ENCODE results near the gene GCNT3.
A peak's percentile ranks its signal among the peaks of the same experiment; 100 is the strongest.

The GCNT3 gene

DNA sequence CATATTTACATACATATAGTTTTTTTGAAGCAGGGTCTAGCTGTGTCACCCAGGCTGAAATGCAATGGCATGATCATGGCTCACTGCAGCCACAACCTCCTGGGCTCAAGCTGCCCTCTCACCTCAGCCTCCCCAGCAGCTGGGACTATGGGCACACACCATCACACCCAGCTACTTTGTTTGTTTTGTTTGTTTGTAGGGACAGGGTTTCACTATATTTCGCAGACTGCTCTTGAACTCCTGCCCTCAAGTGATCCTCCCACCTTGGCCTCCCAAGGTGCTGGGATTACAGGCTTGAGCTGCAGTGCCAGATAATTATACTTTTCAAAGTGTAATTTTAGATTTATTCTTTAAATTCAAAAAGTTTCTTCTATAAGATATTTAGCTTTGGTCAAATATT is 35.5 kb downstream of the GCNT3 start:
- H3K4me3 Mint-ChIP-seq = no peak overlapping the region
- no peaks in the 10 kb centered on the region for H3K9me3 Mint-ChIP-seq
- TF ChIP-seq CTCF (IDR thresholded peaks at IDR 0.05; ENCODE audit: unreplicated experiment in 3 of 3) = no peak
- H3K27me3 Mint-ChIP-seq (ENCODE audit: low read depth) = no peaks in the 10 kb centered on the region
- peaks cover 38% of the 10 kb centered on the region for H3K36me3 Mint-ChIP-seq (ENCODE audit: low read depth)
- H3K27ac Mint-ChIP-seq = no peak overlapping the region
- no peaks in the 10 kb centered on the region for H3K4me1 Mint-ChIP-seq

GRCh38 chr15:59649603-59650002 is 38.0 kb downstream of the GCNT3 start:
- no peaks in the 10 kb centered on the region for H3K4me1 Mint-ChIP-seq
- H3K27ac Mint-ChIP-seq = no peak overlapping the region
- TF ChIP-seq CTCF (IDR thresholded peaks at IDR 0.05; ENCODE audit: unreplicated experiment in 3 of 3) = no peak
- H3K27me3 Mint-ChIP-seq (ENCODE audit: low read depth) = no peaks in the 10 kb centered on the region
- H3K36me3 Mint-ChIP-seq (ENCODE audit: low read depth) = peaks cover 32% of the 10 kb centered on the region
- no peak overlapping the region for H3K4me3 Mint-ChIP-seq
- peaks cover 6% of the 10 kb centered on the region for H3K9me3 Mint-ChIP-seq

DNA sequence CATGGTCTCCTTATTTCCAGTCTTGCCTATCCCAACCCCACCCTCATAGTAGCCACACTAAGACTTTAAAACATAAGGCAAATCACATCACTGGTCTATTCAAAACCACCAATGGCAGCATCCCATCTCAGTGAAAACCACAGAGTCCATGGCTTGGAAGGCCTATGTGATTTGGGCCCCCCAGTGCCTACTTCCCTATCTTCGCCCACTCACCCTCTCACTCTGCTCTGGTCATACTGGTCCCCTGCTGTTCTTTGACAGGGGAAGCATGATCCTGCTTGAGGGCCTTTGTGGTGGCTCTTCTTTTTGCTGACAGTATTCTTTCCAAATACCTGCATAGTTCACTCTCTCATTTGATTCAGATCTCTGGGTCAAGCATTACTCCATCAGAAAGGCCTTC is 42.5 kb downstream of the GCNT3 start:
- Mint-ChIP-seq H3K4me1 (no peaks in the 10 kb centered on the region), H3K27ac (no peak overlapping the region), H3K27me3 (ENCODE audit: low read depth) (no peaks in the 10 kb centered on the region), H3K4me3 (no peak overlapping the region), H3K36me3 (ENCODE audit: low read depth) (peaks cover 19% of the 10 kb centered on the region), H3K9me3 (peaks cover 6% of the 10 kb centered on the region)
- no peak for TF ChIP-seq CTCF (IDR thresholded peaks at IDR 0.05; ENCODE audit: unreplicated experiment in 3 of 3)

GRCh38 chr15:59656897-59657634 is 45.5 kb downstream of the GCNT3 start, which contains the start of gene GTF2A2:
TSS of gene GTF2A2 (minus strand) at chr15:59657515. CDS start at chr15:59652277, 5,238 bp downstream.
- Mint-ChIP-seq H3K36me3 (ENCODE audit: low read depth) (peaks cover 13% of the 10 kb centered on the region), H3K27ac (peak within 1 kb of the TSS; percentile 40 to 87 (median 83)), H3K27me3 (ENCODE audit: low read depth) (no peaks in the 10 kb centered on the region), H3K9me3 (peaks cover 6% of the 10 kb centered on the region), H3K4me3 (peak within 1 kb of the TSS in 1 of 3 experiments; percentile 7), H3K4me1 (peaks cover under 1% of the 10 kb centered on the region)
- no peak for TF ChIP-seq CTCF (IDR thresholded peaks at IDR 0.05; ENCODE audit: unreplicated experiment in 3 of 3)

DNA sequence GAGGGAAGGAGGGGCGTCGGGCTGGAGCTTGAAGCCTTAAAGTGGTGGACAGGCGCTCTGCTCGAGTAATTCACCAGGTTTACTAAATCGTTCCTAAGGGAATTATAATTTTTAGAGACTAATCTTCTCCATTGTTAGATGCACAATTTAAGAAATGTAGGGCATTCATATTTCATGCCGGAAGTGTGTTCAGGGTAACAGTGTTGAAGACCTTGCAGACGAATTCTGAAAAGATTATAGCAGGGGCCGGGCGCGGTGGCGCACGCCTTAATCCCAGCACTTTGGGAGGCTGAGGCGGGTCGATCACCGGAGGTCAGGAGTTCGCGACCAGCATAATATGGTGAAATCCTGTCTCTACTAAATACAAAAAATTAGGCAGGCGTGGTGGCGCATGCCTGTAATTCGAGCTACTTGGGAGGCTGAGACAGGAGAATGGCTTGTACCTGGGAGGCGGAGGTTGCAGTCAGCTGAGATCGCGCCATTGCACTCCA is 46.1 kb downstream of the GCNT3 start:
- H3K4me1 Mint-ChIP-seq = peaks cover 6% of the 10 kb centered on the region
- no peak overlapping the region for H3K4me3 Mint-ChIP-seq

More for the DNA sequence above, 46.1 kb downstream of the GCNT3 start:
- peaks cover 13% of the 10 kb centered on the region for H3K36me3 Mint-ChIP-seq (ENCODE audit: low read depth)
- no peaks in the 10 kb centered on the region for H3K27me3 Mint-ChIP-seq (ENCODE audit: low read depth)
- H3K9me3 Mint-ChIP-seq = peaks cover 3% of the 10 kb centered on the region
- TF ChIP-seq CTCF (IDR thresholded peaks at IDR 0.05; ENCODE audit: unreplicated experiment in 3 of 3) = no peak
- H3K27ac Mint-ChIP-seq = peak overlapping the region in 2 of 3 experiments; percentile 75
